H9 (cell line): ENCODE data around the gene HVCN1. TPM values are rescaled to one million over a fixed set of nuclear protein-coding genes. Genes with fewer than 3 reads are reported as not detected.

ENCODE experiments used
- DNase-seq: peaks from one replicate; pipeline ENCODE4 v3.0.0-alpha.2; 2017
- H2AFZ ChIP-seq: one replicate; pipeline ENCODE4 v1.6.1; 2013; ENCODE audit warnings: mild to moderate bottlenecking, low read length, control low read depth, moderate library complexity
- H2AK5ac ChIP-seq: 2 replicates; pipeline ENCODE4 v1.6.1; 2013; ENCODE audit warnings: low read length, control low read depth, mixed read lengths; ENCODE audit not compliant: insufficient read length
- H2BK120ac ChIP-seq: one replicate; pipeline ENCODE4 v1.6.1; 2013; ENCODE audit warnings: low read depth, mild to moderate bottlenecking, low read length, control low read depth, inconsistent platforms; ENCODE audit not compliant: poor library complexity, severe bottlenecking
- H2BK12ac ChIP-seq: 2 replicates; pipeline ENCODE4 v1.6.1; 2013; ENCODE audit warnings: low read length, control low read depth, mixed read lengths, low read depth; ENCODE audit not compliant: insufficient read length
- H2BK15ac ChIP-seq: 2 replicates; pipeline ENCODE4 v1.6.1; 2013; ENCODE audit warnings: low read depth, low read length, control low read depth
- H2BK20ac ChIP-seq: one replicate; pipeline ENCODE4 v1.6.1; 2013; ENCODE audit warnings: low read depth, mild to moderate bottlenecking, low read length, control low read depth, inconsistent platforms; ENCODE audit not compliant: poor library complexity, severe bottlenecking
- H2BK5ac ChIP-seq: 2 replicates; pipeline ENCODE4 v1.6.1; 2013; ENCODE audit warnings: low read length, control low read depth, mixed read lengths; ENCODE audit not compliant: insufficient read length
- H3K14ac ChIP-seq: 2 replicates; pipeline ENCODE4 v1.6.1; 2013; ENCODE audit warnings: low read length, control low read depth; ENCODE audit not compliant: insufficient read depth
- H3K18ac ChIP-seq: 2 replicates; pipeline ENCODE4 v1.6.1; 2013; ENCODE audit warnings: low read depth, mild to moderate bottlenecking, mixed read lengths, low read length, control low read depth; ENCODE audit not compliant: insufficient read length
- H3K23ac ChIP-seq: 2 replicates; pipeline ENCODE4 v1.6.1; 2013; ENCODE audit warnings: low read length, control low read depth, mixed read lengths, low read depth; ENCODE audit not compliant: insufficient read length
- H3K23me2 ChIP-seq: 2 replicates; pipeline ENCODE4 v1.6.1; 2013; ENCODE audit warnings: low read depth, mild to moderate bottlenecking, mixed read lengths, low read length, control low read depth; ENCODE audit not compliant: insufficient read length, poor library complexity, severe bottlenecking
- H3K27ac ChIP-seq: 2 replicates; pipeline ENCODE4 v1.5.1; 2013; ENCODE audit warnings: low read length, control low read depth, mixed read lengths, low read depth; ENCODE audit not compliant: insufficient read length
- H3K27me3 ChIP-seq: 2 replicates; pipeline ENCODE4 v1.6.1; 2013; ENCODE audit warnings: low read length, control low read depth, inconsistent platforms; ENCODE audit not compliant: insufficient read depth
- H3K4ac ChIP-seq: 2 replicates; pipeline ENCODE4 v1.6.1; 2013; ENCODE audit warnings: low read depth, mild to moderate bottlenecking, control low read depth, inconsistent platforms, low read length, moderate library complexity
- H3K4me1 ChIP-seq: 2 replicates; pipeline ENCODE4 v1.6.1; 2013; ENCODE audit warnings: low read length, control low read depth, inconsistent platforms; ENCODE audit not compliant: insufficient read depth
- H3K4me2 ChIP-seq: 2 replicates; pipeline ENCODE4 v1.6.1; 2013; ENCODE audit warnings: low read length, control low read depth, mixed read lengths; ENCODE audit not compliant: insufficient read length, insufficient read depth
- H3K56ac ChIP-seq: 2 replicates; pipeline ENCODE4 v1.6.1; 2013; ENCODE audit warnings: low read depth, mild to moderate bottlenecking, mixed read lengths, low read length, control low read depth; ENCODE audit not compliant: insufficient read length
- H3K79me1 ChIP-seq: 2 replicates; pipeline ENCODE4 v1.6.1; 2013; ENCODE audit warnings: low read depth, mild to moderate bottlenecking, moderate library complexity, low read length, control low read depth, inconsistent platforms; ENCODE audit not compliant: insufficient read depth, poor library complexity, severe bottlenecking
- H3K79me2 ChIP-seq: 2 replicates; pipeline ENCODE4 v1.6.1; 2013; ENCODE audit warnings: low read length, control low read depth, inconsistent platforms; ENCODE audit not compliant: insufficient read depth
- H3K9ac ChIP-seq: 2 replicates; pipeline ENCODE4 v1.6.1; 2013; ENCODE audit warnings: low read length, control low read depth, mixed read lengths; ENCODE audit not compliant: insufficient read length; ENCODE audit errors: extremely low read depth
- H3K9me3 ChIP-seq: one replicate; pipeline ENCODE4 v1.6.1; 2013; ENCODE audit warnings: low read depth, low read length, inconsistent platforms; ENCODE audit not compliant: control insufficient read depth
- H3T11ph ChIP-seq: one replicate; pipeline ENCODE4 v1.6.1; 2013; ENCODE audit warnings: mild to moderate bottlenecking, low read length, control low read depth, inconsistent platforms
- H4K20me1 ChIP-seq: one replicate; pipeline ENCODE4 v1.6.1; 2013; ENCODE audit not compliant: control insufficient read depth, insufficient read length, insufficient read depth
- H4K5ac ChIP-seq: 2 replicates; pipeline ENCODE4 v1.6.1; 2013; ENCODE audit warnings: low read depth, mild to moderate bottlenecking, mixed read lengths, low read length, control low read depth; ENCODE audit not compliant: insufficient read length
- H4K8ac ChIP-seq: replicated peaks from 2 replicates; pipeline ENCODE4 v1.6.1; 2013; ENCODE audit warnings: low read length, control low read depth, mixed read lengths, low read depth; ENCODE audit not compliant: insufficient read length
- H4K91ac ChIP-seq: 2 replicates; pipeline ENCODE4 v1.6.1; 2013; ENCODE audit warnings: low read depth, mild to moderate bottlenecking, moderate library complexity, mixed read lengths, low read length, control low read depth; ENCODE audit not compliant: insufficient read length
- H3K27ac Mint-ChIP-seq, 3 experiments: 2 replicates in 2 of 3; 3 replicates in 1 of 3; pipeline ENCODE4 v1.8.0; 2020 to 2021; ENCODE audit warnings: mixed read lengths in 3 of 3, mild to moderate bottlenecking in 1 of 3, moderate library complexity in 1 of 3
- H3K27me3 Mint-ChIP-seq: 2 replicates; pipeline ENCODE4 v1.8.0; 2021; ENCODE audit warnings: low read depth, mild to moderate bottlenecking, moderate library complexity, mixed read lengths
- H3K36me3 Mint-ChIP-seq, 3 experiments: 2 replicates in 2 of 3; 3 replicates in 1 of 3; pipeline ENCODE4 v1.8.0; 2020 to 2021; ENCODE audit warnings: low read depth in 3 of 3, mixed read lengths in 3 of 3; ENCODE audit not compliant: insufficient read depth in 1 of 3
- H3K4me1 Mint-ChIP-seq, 2 experiments: 2 replicates each; pipeline ENCODE4 v1.8.0; 2020; ENCODE audit warnings: mixed read lengths in 2 of 2
- H3K4me3 Mint-ChIP-seq, 2 experiments: 2 replicates in 1 of 2; 3 replicates in 1 of 2; pipeline ENCODE4 v1.8.0; 2020 to 2021; ENCODE audit warnings: mild to moderate bottlenecking in 2 of 2, mixed read lengths in 2 of 2, moderate library complexity in 1 of 2
- H3K9me3 Mint-ChIP-seq, 2 experiments: 2 replicates in 1 of 2; 3 replicates in 1 of 2; pipeline ENCODE4 v1.8.0; 2020; ENCODE audit warnings: mild to moderate bottlenecking in 2 of 2, mixed read lengths in 2 of 2, moderate library complexity in 1 of 2
- WGBS: extraction: QIAGEN DNeasy Blood & Tissue Kit; methylation state at CpG from one replicate; pipeline ENCODE4 v1.1.7; 2013; ENCODE audit warnings: missing lambda C conversion rate, low lambda C conversion rate, mixed read lengths; ENCODE audit not compliant: insufficient read length; ENCODE audit errors: extremely low coverage; 5-methylcytosine and 5-hydroxymethylcytosine counted together
- total RNA-seq: library from RNA; stranded (reverse); gene quantifications from 2 replicates; pipeline ENCODE4 v1.2.1, GENCODE V29; 2021
- TF ChIP-seq, protein P1 (sequence below): fragments of 200-600 bp; sonication (generic); conservative IDR thresholded peaks from 3 replicates; pipeline ENCODE4 v1.8.0; 2021; ENCODE audit warnings: antibody characterized with exemption, mild to moderate bottlenecking

Gene HVCN1
- total RNA-seq, 1 experiment from 2014 or later = 5.2 TPM

DNA sequence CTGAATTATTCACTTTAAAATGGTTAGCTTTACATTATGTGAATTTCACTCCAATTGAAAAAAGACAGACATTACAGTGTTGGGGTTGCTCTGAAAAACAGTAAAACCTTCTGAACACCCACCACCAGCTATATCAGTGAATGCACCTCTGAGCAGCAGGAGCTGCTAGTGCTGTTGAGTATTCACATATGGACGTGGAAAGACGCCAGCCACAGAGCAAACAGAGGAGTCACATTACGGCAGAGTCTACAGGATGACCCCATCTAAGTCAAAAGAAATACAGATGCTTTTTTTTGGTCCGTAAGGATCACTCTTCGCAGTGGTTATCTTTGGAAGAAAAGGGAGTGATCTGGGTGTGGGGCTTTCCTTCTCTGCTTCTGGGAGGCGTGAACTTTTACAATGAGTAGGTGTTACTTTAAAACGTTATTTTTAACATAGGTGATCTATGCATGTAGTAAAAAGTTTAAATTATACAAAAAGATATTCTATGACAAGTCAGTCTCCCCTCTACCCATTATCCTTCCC is 4.5 kb downstream of the HVCN1 start:
- no peak overlapping the region for H3T11ph ChIP-seq
- H4K91ac ChIP-seq = no peak overlapping the region
- H3K27me3 Mint-ChIP-seq = peaks cover 27% of the 10 kb centered on the region
- H3K4ac ChIP-seq = no peak overlapping the region
- no peaks in the 10 kb centered on the region for H3K79me1 ChIP-seq
- H2BK5ac ChIP-seq = no peak overlapping the region
- no peak overlapping the region for H2BK15ac ChIP-seq
- H3K4me3 Mint-ChIP-seq = no peak overlapping the region
- no peak overlapping the region for H2AFZ ChIP-seq
- peaks cover 0 to 4% of the 10 kb centered on the region in 2 experiments; a peak in 2 of 5 replicates for H3K9me3 Mint-ChIP-seq
- H3K9me3 ChIP-seq = no peaks in the 10 kb centered on the region
- no peak overlapping the region for H2AK5ac ChIP-seq
- H3K4me1 ChIP-seq = no peaks in the 10 kb centered on the region
- no peak overlapping the region for H4K8ac ChIP-seq
- no peak overlapping the region for H2BK12ac ChIP-seq
- H3K27ac Mint-ChIP-seq = no peak overlapping the region
- no CpG with 5 or more reads among the region's 7 CpGs for WGBS
- no peak overlapping the region for H4K5ac ChIP-seq
- no peaks in the 10 kb centered on the region for H4K20me1 ChIP-seq
- peaks cover 8% of the 10 kb centered on the region for H3K23me2 ChIP-seq
- no peak overlapping the region for H2BK120ac ChIP-seq
- H3K36me3 Mint-ChIP-seq = peaks cover 0 to 10% (median 0%) of the 10 kb centered on the region in 3 experiments; a peak in 4 of 7 replicates
- no peak overlapping the region for H3K23ac ChIP-seq
- H3K4me2 ChIP-seq = no peak overlapping the region
- no peak overlapping the region for H3K9ac ChIP-seq
- no peak overlapping the region for H3K18ac ChIP-seq
- H3K56ac ChIP-seq = no peak overlapping the region
- TF ChIP-seq, protein P1, sequence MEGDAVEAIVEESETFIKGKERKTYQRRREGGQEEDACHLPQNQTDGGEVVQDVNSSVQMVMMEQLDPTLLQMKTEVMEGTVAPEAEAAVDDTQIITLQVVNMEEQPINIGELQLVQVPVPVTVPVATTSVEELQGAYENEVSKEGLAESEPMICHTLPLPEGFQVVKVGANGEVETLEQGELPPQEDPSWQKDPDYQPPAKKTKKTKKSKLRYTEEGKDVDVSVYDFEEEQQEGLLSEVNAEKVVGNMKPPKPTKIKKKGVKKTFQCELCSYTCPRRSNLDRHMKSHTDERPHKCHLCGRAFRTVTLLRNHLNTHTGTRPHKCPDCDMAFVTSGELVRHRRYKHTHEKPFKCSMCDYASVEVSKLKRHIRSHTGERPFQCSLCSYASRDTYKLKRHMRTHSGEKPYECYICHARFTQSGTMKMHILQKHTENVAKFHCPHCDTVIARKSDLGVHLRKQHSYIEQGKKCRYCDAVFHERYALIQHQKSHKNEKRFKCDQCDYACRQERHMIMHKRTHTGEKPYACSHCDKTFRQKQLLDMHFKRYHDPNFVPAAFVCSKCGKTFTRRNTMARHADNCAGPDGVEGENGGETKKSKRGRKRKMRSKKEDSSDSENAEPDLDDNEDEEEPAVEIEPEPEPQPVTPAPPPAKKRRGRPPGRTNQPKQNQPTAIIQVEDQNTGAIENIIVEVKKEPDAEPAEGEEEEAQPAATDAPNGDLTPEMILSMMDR = no peak
- H2BK20ac ChIP-seq = no peak overlapping the region
- H3K79me2 ChIP-seq = no peaks in the 10 kb centered on the region
- H3K27me3 ChIP-seq = peaks cover 4% of the 10 kb centered on the region; the same call in 1 of the 2 replicates
- peaks cover 2 to 13% of the 10 kb centered on the region in 2 experiments for H3K4me1 Mint-ChIP-seq
- no peak overlapping the region for H3K14ac ChIP-seq
- no peak overlapping the region for H3K27ac ChIP-seq
- DNase-seq = no peak
